K562 (cell line): ENCODE results near the gene PLXNA2. TPM values are rescaled to one million over a fixed set of nuclear protein-coding genes. Genes with fewer than 3 reads are reported as not detected.

ENCODE experiments used
- ATAC-seq: fragments of 200-7000 bp; cut with Tn5 transposase; 3 replicates; pipeline ENCODE4 v1.9.1; 2020; ENCODE audit warnings: moderate library complexity
- BruUV-seq: library from RNA; stranded (reverse); fragments of 400-500 nt; replicated peaks from 2 replicates; lab custom pipeline; 2021; lab: Mats Ljungman, UMichigan
- CTCF ChIA-PET: fragments of 300-600 bp; formaldehyde crosslinking; extraction: SDS; loops from one replicate; lab custom pipeline; 2021; ENCODE audit warnings: low intra/inter-chr PET ratio; lab: Yijun Ruan, JAX
- POLR2A ChIA-PET: fragments of 300-600, 350-650 bp; sonication (Branson Sonifier 250); formaldehyde crosslinking; extraction: SDS; loops from one replicate; lab custom pipeline; 2021; ENCODE audit warnings: antibody characterized with exemption, inconsistent platforms; lab: Yijun Ruan, JAX
- DNase-seq, 4 experiments: peaks; one replicate each; pipeline versions ENCODE4 v3.0.0 to v3.0.0-alpha.2; 2011 to 2018; ENCODE audit warnings: low spot score in 3 of 4, mixed read lengths in 3 of 4; ENCODE audit errors: extremely low read depth in 1 of 4
- FAIRE-seq: peaks from 2 replicates; lab custom pipeline; 2011; peaks lifted over from hg19 to GRCh38; lab: Jason Lieb, UNC
- H2AFZ ChIP-seq: 2 replicates; pipeline ENCODE4 v1.6.0; 2011; ENCODE audit warnings: low read depth, low read length, control low read depth, inconsistent platforms
- H3K27ac ChIP-seq: fragments of 200-600 bp; 3 replicates; pipeline ENCODE4 v1.8.0; 2011; ENCODE audit warnings: low read depth, mild to moderate bottlenecking, control low read depth, inconsistent platforms, low read length, moderate library complexity, mixed read lengths; ENCODE audit errors: extremely low read depth
- H3K27me3 ChIP-seq, 2 experiments: fragments of 300-600 bp in 1 of 2; 2 replicates in 1 of 2; 3 replicates in 1 of 2; pipeline versions ENCODE4 v1.6.0 to v1.8.0; 2011; ENCODE audit warnings: inconsistent platforms in 2 of 2, low read length in 2 of 2, mild to moderate bottlenecking in 1 of 2, mixed read lengths in 1 of 2, moderate library complexity in 1 of 2; ENCODE audit not compliant: control insufficient read depth in 2 of 2, insufficient read depth in 2 of 2
- H3K36me3 ChIP-seq: fragments of 300-600 bp; 3 replicates; pipeline ENCODE4 v1.8.0; 2011; ENCODE audit warnings: mild to moderate bottlenecking, low read length, inconsistent platforms; ENCODE audit not compliant: control insufficient read depth, insufficient read depth
- H3K4me1 ChIP-seq, 2 experiments: fragments of 200-600 bp in 1 of 2; replicated peaks in 1 of 2; 2 replicates in 1 of 2; 3 replicates in 1 of 2; pipeline versions ENCODE4 v1.5.1 to v1.8.0; 2011; ENCODE audit warnings: inconsistent platforms in 2 of 2, low read length in 2 of 2, mild to moderate bottlenecking in 1 of 2, mixed read lengths in 1 of 2, moderate library complexity in 1 of 2; ENCODE audit not compliant: control insufficient read depth in 2 of 2, insufficient read depth in 2 of 2
- H3K4me2 ChIP-seq: 2 replicates; pipeline ENCODE4 v1.6.1; 2011; ENCODE audit warnings: low read length, control low read depth, inconsistent platforms, mixed read lengths; ENCODE audit not compliant: insufficient read depth
- H3K4me3 ChIP-seq: fragments of 200-600 bp; sonication (generic), shearing (Covaris generic); 2 replicates; pipeline ENCODE4 v1.5.1; 2016; ENCODE audit warnings: control low read depth, inconsistent platforms
- H3K79me2 ChIP-seq: fragments of 200-600 bp; 3 replicates; pipeline ENCODE4 v1.8.0; 2011; ENCODE audit warnings: low read length, inconsistent platforms; ENCODE audit not compliant: control insufficient read depth, insufficient read depth
- H3K9ac ChIP-seq, 2 experiments: 2 replicates each; pipeline versions ENCODE4 v1.6.0 to v1.6.1; 2011; ENCODE audit warnings: low read depth in 2 of 2, low read length in 2 of 2, control low read depth in 1 of 2, inconsistent platforms in 1 of 2, mild to moderate bottlenecking in 1 of 2, mixed read lengths in 1 of 2; ENCODE audit not compliant: insufficient read depth in 1 of 2
- H3K9me1 ChIP-seq: one replicate; pipeline ENCODE4 v1.6.0; 2011; ENCODE audit warnings: inconsistent platforms, mild to moderate bottlenecking, low read length, moderate library complexity; ENCODE audit not compliant: control insufficient read depth, insufficient read depth
- H3K9me3 ChIP-seq: replicated peaks from 2 replicates; pipeline ENCODE4 v1.5.1; 2011; ENCODE audit warnings: low read depth, low read length, inconsistent platforms; ENCODE audit not compliant: control insufficient read depth, insufficient read depth
- H4K20me1 ChIP-seq: replicated peaks from 2 replicates; pipeline ENCODE4 v1.6.1; 2011; ENCODE audit warnings: low read length, inconsistent platforms, mixed read lengths; ENCODE audit not compliant: control insufficient read depth, insufficient read depth
- FOXA3 ChIP-seq, 2 experiments: fragments of 450-650 bp in 1 of 2; sonication (generic) in 1 of 2; formaldehyde crosslinking; IDR thresholded peaks in 1 of 2; conservative IDR thresholded peaks in 1 of 2; 2 replicates each; pipeline versions ENCODE4 v1.4.0 to v1.8.0; 2020 to 2022; ENCODE audit warnings: mild to moderate bottlenecking in 2 of 2, missing genetic modification reagents in 1 of 2
- MAZ ChIP-seq, 2 experiments: fragments of 450-650 bp in 1 of 2; sonication (generic) in 1 of 2; formaldehyde crosslinking; IDR thresholded peaks in 1 of 2; conservative IDR thresholded peaks in 1 of 2; 2 replicates each; pipeline versions ENCODE4 v1.4.0 to v1.5.0; 2020; ENCODE audit warnings: mild to moderate bottlenecking in 1 of 2, missing genetic modification reagents in 1 of 2
- SMC3 ChIP-seq: conservative IDR thresholded peaks from 2 replicates; pipeline ENCODE4 v1.6.1; 2011; ENCODE audit warnings: low read depth, low read length, improper control_type of control experiment; ENCODE audit not compliant: insufficient read depth
- STAG1 ChIP-seq: sonication (generic); formaldehyde crosslinking; IDR thresholded peaks from 2 replicates; pipeline ENCODE4 v1.5.0; 2020; ENCODE audit warnings: missing genetic modification reagents, borderline replicate concordance
- TRIM28 ChIP-seq: fragments of 450-650 bp; IDR thresholded peaks from 2 replicates; pipeline ENCODE4 v1.6.1; 2017
- XRCC5 ChIP-seq: fragments of 200-400 bp; formaldehyde crosslinking; IDR thresholded peaks from 2 replicates; pipeline ENCODE4 v1.6.1; 2017; ENCODE audit warnings: low read depth, mild to moderate bottlenecking, low read length
- ZBTB7A ChIP-seq: IDR thresholded peaks from 2 replicates; pipeline ENCODE4 v1.6.1; 2011; ENCODE audit warnings: low read depth, mild to moderate bottlenecking, low read length, moderate library complexity, borderline replicate concordance; ENCODE audit not compliant: control insufficient read depth
- ZNF699 ChIP-seq: fragments of 250-450 bp; sonication (Bioruptor Pico); IDR thresholded peaks from 2 replicates; pipeline ENCODE4 v1.8.0; 2021; ENCODE audit warnings: mild to moderate bottlenecking, moderate library complexity; ENCODE audit not compliant: insufficient replicate concordance
- WGBS: fragments of 100-300 bp; shearing (Covaris generic); methylation state at CpG from one replicate; pipeline ENCODE4 v1.1.6; 2016; ENCODE audit warnings: low coverage, mixed read lengths; ENCODE audit not compliant: insufficient coverage; ENCODE audit errors: missing lambda C conversion rate; 5-methylcytosine and 5-hydroxymethylcytosine counted together
- in situ Hi-C: fragments of 300-500 bp; cut with MboI; formaldehyde crosslinking; loops from 4 replicates; pipeline ENCODE4 v1.15.0; 2018; ENCODE audit warnings: inconsistent platforms, mixed read lengths
- intact Hi-C: fragments of 100-400 bp; cut with micrococcal nuclease; formaldehyde crosslinking; loops from 2 replicates; pipeline ENCODE4 v1.14.2; 2022
- polyA plus RNA-seq, 8 experiments: library from polyadenylated mRNA; depleted of rRNA in 4 of 8; stranded (reverse) in 5 of 8; unstranded in 3 of 8; fragments of >200 nt; fragmentation: Nextera tagmentation in 2 of 8; fragmentation: Illumina TruSeq in 1 of 8; extraction: Ambion mirVana in 2 of 8; extraction: Trizol in 1 of 8; gene quantifications; 2 replicates each; pipeline versions ENCODE4 v1.2.1 to v1.2.3, GENCODE V29; 2011 to 2014; ENCODE audit warnings: inconsistent platforms in 1 of 8, missing spikeins in 1 of 8
- total RNA-seq, 7 experiments: library from RNA; depleted of rRNA in 6 of 7; stranded (reverse); fragments of >200 nt in 6 of 7; fragmentation: Illumina TruSeq in 2 of 7; extraction: Trizol in 2 of 7; gene quantifications; 2 replicates each; pipeline versions ENCODE4 v1.2.1 to v1.2.3, GENCODE V29; 2011 to 2021; ENCODE audit warnings: low replicate concordance in 1 of 7
- TF ChIP-seq, protein P1 (sequence below): sonication (generic); formaldehyde crosslinking; IDR thresholded peaks from 2 replicates; pipeline ENCODE4 v1.8.1; 2023; ENCODE audit warnings: mild to moderate bottlenecking, missing genetic modification reagents, moderate library complexity
- TF ChIP-seq, protein P2 (sequence below): sonication (generic); formaldehyde crosslinking; IDR thresholded peaks from 2 replicates; pipeline ENCODE4 v1.9.0; 2022; ENCODE audit warnings: mild to moderate bottlenecking, missing genetic modification reagents
- TF ChIP-seq, protein P3 (sequence below): sonication (generic); formaldehyde crosslinking; IDR thresholded peaks from 2 replicates; pipeline ENCODE4 v1.8.0; 2022; ENCODE audit warnings: mild to moderate bottlenecking, missing genetic modification reagents
- TF ChIP-seq, protein P4 (sequence below), 2 experiments: fragments of 450-650 bp in 1 of 2; sonication (generic) in 1 of 2; formaldehyde crosslinking in 1 of 2; IDR thresholded peaks in 1 of 2; conservative IDR thresholded peaks in 1 of 2; 2 replicates each; pipeline versions ENCODE4 v1.6.1 to v1.8.1; 2016 to 2023; ENCODE audit warnings: mild to moderate bottlenecking in 2 of 2, moderate library complexity in 2 of 2, inconsistent platforms in 1 of 2, missing genetic modification reagents in 1 of 2
- TF ChIP-seq, protein P5 (sequence below): fragments of 450-650 bp; IDR thresholded peaks from 2 replicates; pipeline ENCODE4 v1.6.1; 2017; ENCODE audit warnings: mild to moderate bottlenecking, moderate library complexity

PLXNA2 gene
- total and polyA plus RNA-seq, 9 of the 15 experiments (the other 6 are each of a cell fraction or from before 2014, with no cell fraction given), result 0.01 to 1.3 (median 0.32) TPM

DNA sequence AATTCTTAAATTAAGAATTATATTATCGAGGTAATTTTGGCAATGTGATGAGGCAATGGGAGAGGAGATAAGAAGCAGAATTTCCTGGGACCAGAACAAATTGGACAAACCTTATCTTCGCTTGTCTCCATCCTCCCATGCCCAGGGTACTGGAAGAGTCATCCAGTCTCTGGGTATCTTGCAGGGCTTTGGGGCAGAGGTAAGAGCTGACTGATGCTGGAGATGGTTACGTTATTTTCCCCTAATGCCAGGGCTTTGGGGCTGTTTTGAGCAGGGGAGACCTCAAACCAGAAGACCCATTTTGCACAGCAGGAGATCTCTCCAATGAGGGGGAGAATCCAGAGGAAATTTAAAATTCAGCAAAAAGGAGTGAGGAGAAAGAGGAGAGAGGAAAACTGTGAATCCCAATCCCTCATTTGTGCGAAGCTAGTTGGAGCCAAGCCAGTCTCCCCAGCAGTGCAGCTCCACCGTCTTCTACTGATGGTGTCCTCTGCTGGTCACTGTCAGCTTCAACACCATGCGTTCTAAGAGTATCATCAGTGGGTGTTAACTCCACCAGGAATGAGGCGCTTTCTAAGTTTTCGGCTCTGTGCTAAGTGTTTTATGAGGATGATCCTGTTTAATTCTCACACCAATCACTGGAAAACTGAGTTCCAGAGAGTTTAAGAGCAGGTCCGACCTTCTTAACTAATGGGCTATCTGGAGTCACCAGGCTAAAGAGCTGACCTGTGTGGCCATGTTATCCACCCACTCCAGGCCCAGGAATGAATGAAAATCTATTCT lies 246.5 kb downstream of the PLXNA2 start:
- intact Hi-C loops (loop anchor here (2.0 kb wide), 1 partner anchor 113 kb away; no protein-coding TSS in a partner anchor), in situ Hi-C loops (no loop called here)
- H3K27me3 ChIP-seq, result peaks cover 10 to 32% of the 10 kb centered on the region in 2 experiments; a peak in 4 of 5 replicates
- peak; percentile 97 for ATAC-seq
- no peaks in the 10 kb centered on the region for H3K36me3 ChIP-seq
- no TSS peak for BruUV-seq
- peak; percentile 99 for FAIRE-seq
- H3K9me1 ChIP-seq, result no peaks in the 10 kb centered on the region
- 1% methylated on average over 9 of the region's 9 CpGs for WGBS
- no peaks in the 10 kb centered on the region for H4K20me1 ChIP-seq
- H3K4me3 ChIP-seq, result no peak overlapping the region
- H2AFZ ChIP-seq, result peak overlapping the region; percentile 21; the same call in 1 of the 2 replicates
- no peaks in the 10 kb centered on the region for H3K9me3 ChIP-seq
- ChIA-PET CTCF (interaction anchor here (0.6 to 2.7 kb wide), 8 partner anchors 90 to 1247 kb away, joined by 3 to 16 read pairs (median 3); no protein-coding TSS in a partner anchor), POLR2A (interaction anchor here (0.9 to 1.5 kb wide), 4 partner anchors 15 to 113 kb away, joined by 3 to 7 read pairs (median 6); no protein-coding TSS in a partner anchor)
- no peaks in the 10 kb centered on the region; a peak in 1 of 5 replicates for H3K4me1 ChIP-seq
- H3K79me2 ChIP-seq, result no peaks in the 10 kb centered on the region
- H3K4me2 ChIP-seq, result no peak overlapping the region
- H3K9ac ChIP-seq, result no peak overlapping the region
- DNase-seq, result peak; percentile 75 to 84 (median 77)
- H3K27ac ChIP-seq, result no peak overlapping the region
- TF ChIP-seq, protein P1, sequence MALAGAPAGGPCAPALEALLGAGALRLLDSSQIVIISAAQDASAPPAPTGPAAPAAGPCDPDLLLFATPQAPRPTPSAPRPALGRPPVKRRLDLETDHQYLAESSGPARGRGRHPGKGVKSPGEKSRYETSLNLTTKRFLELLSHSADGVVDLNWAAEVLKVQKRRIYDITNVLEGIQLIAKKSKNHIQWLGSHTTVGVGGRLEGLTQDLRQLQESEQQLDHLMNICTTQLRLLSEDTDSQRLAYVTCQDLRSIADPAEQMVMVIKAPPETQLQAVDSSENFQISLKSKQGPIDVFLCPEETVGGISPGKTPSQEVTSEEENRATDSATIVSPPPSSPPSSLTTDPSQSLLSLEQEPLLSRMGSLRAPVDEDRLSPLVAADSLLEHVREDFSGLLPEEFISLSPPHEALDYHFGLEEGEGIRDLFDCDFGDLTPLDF (CRISPR knock-in tag), result peak; percentile 55; the same call in 1 of the 2 replicates
- TF ChIP-seq FOXA3 (CRISPR knock-in tag; conservative IDR thresholded peaks at IDR 0.05 in 1 of 2, IDR thresholded peaks at IDR 0.05 in 1 of 2), result 0 out of 4 replicates have a peak, but pooled peaks of 1 of the 2 experiments have one; percentile 43
- peak; percentile 74 for TF ChIP-seq SMC3
- TF ChIP-seq MAZ (CRISPR knock-in tag; conservative IDR thresholded peaks at IDR 0.05 in 1 of 2, IDR thresholded peaks at IDR 0.05 in 1 of 2), result peak in 1 of 2 experiments; percentile 37; a peak in 1 of 4 replicates
- TF ChIP-seq TRIM28, result no peak
- peak; percentile 48; the same call in 1 of the 2 replicates for TF ChIP-seq STAG1
- TF ChIP-seq, protein P2, sequence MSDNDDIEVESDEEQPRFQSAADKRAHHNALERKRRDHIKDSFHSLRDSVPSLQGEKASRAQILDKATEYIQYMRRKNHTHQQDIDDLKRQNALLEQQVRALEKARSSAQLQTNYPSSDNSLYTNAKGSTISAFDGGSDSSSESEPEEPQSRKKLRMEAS (CRISPR knock-in tag), result 0 out of 2 replicates have a peak, but pooled peaks have one; percentile 19
- TF ChIP-seq, protein P3, sequence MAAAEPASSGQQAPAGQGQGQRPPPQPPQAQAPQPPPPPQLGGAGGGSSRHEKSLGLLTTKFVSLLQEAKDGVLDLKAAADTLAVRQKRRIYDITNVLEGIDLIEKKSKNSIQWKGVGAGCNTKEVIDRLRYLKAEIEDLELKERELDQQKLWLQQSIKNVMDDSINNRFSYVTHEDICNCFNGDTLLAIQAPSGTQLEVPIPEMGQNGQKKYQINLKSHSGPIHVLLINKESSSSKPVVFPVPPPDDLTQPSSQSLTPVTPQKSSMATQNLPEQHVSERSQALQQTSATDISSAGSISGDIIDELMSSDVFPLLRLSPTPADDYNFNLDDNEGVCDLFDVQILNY (CRISPR knock-in tag), result 0 out of 2 replicates have a peak, but pooled peaks have one; percentile 33
- TF ChIP-seq, protein P4, sequence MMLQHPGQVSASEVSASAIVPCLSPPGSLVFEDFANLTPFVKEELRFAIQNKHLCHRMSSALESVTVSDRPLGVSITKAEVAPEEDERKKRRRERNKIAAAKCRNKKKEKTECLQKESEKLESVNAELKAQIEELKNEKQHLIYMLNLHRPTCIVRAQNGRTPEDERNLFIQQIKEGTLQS (IDR thresholded peaks at IDR 0.05), result no peak
- TF ChIP-seq, protein P4 (CRISPR knock-in tag; conservative IDR thresholded peaks at IDR 0.05), result 0 out of 2 replicates have a peak, but pooled peaks have one; percentile 22
- TF ChIP-seq, protein P5, sequence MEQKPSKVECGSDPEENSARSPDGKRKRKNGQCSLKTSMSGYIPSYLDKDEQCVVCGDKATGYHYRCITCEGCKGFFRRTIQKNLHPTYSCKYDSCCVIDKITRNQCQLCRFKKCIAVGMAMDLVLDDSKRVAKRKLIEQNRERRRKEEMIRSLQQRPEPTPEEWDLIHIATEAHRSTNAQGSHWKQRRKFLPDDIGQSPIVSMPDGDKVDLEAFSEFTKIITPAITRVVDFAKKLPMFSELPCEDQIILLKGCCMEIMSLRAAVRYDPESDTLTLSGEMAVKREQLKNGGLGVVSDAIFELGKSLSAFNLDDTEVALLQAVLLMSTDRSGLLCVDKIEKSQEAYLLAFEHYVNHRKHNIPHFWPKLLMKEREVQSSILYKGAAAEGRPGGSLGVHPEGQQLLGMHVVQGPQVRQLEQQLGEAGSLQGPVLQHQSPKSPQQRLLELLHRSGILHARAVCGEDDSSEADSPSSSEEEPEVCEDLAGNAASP, result no peak
- TF ChIP-seq ZBTB7A, result no peak
- TF ChIP-seq XRCC5, result 0 out of 2 replicates have a peak, but pooled peaks have one; percentile 42
- no peak for TF ChIP-seq ZNF699 (CRISPR knock-in tag)
